ENCODE measurements around the gene PPP1R9B.

The PPP1R9B gene

DNA sequence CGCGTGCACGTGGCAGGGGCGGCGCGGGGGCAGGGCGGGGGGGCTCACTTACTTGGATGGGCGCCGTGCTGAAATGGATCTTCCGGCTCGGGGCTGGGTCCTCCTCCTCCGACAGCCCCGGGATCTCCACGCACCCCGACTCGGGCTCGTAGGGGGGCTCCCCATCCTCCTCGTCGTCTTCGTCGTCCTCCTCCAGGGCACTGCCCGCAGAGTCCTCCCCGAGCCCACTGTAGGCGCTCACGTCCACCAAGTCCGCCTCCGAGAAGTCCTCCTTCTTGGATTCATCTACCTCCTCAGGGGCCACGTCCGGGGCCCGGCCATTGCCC lies 1.4 kb downstream of the PPP1R9B start:
- no peak for DNase-seq
- Histone ChIP-seq H3K79me2 (ENCODE audit: insufficient read depth, low read length) (peaks cover 46% of the 10 kb centered on the region), H4K20me1 (ENCODE audit: insufficient read depth, low read length) (peaks cover 54% of the 10 kb centered on the region), H3K27ac (ENCODE audit: low read length) (peak overlapping the region; percentile 65), H2AFZ (ENCODE audit: low read depth, low read length) (peak overlapping the region; percentile 65), H3K27me3 (ENCODE audit: insufficient read depth, low read length, poor library complexity) (no peaks in the 10 kb centered on the region), H3K4me3 (ENCODE audit: low read depth in 1 of 2, low read length in 2 of 2) (peak overlapping the region; percentile 58 to 72), H3K9me3 (ENCODE audit: insufficient read depth, low read length, severe bottlenecking) (no peaks in the 10 kb centered on the region), H3K4me2 (ENCODE audit: insufficient read depth, low read length) (peak overlapping the region; percentile 88), H3K36me3 (ENCODE audit: insufficient read depth, low read length) (peaks cover 28% of the 10 kb centered on the region), H3K4me1 (ENCODE audit: insufficient read depth, low read length) (peaks cover 59% of the 10 kb centered on the region), H3K9ac (ENCODE audit: low read depth, low read length) (peak overlapping the region; percentile 89)
- ATAC-seq (ENCODE audit: insufficient read depth, low read depth) = no peak
- TF ChIP-seq EZH2 (IDR thresholded peaks at IDR 0.05; ENCODE audit: borderline replicate concordance, low read depth, low read length, severe bottlenecking) = no peak
- TF ChIP-seq, protein P1, sequence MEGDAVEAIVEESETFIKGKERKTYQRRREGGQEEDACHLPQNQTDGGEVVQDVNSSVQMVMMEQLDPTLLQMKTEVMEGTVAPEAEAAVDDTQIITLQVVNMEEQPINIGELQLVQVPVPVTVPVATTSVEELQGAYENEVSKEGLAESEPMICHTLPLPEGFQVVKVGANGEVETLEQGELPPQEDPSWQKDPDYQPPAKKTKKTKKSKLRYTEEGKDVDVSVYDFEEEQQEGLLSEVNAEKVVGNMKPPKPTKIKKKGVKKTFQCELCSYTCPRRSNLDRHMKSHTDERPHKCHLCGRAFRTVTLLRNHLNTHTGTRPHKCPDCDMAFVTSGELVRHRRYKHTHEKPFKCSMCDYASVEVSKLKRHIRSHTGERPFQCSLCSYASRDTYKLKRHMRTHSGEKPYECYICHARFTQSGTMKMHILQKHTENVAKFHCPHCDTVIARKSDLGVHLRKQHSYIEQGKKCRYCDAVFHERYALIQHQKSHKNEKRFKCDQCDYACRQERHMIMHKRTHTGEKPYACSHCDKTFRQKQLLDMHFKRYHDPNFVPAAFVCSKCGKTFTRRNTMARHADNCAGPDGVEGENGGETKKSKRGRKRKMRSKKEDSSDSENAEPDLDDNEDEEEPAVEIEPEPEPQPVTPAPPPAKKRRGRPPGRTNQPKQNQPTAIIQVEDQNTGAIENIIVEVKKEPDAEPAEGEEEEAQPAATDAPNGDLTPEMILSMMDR (IDR thresholded peaks at IDR 0.05; ENCODE audit: borderline replicate concordance, extremely low read depth, low read length, poor library complexity, severe bottlenecking) = no peak

DNA sequence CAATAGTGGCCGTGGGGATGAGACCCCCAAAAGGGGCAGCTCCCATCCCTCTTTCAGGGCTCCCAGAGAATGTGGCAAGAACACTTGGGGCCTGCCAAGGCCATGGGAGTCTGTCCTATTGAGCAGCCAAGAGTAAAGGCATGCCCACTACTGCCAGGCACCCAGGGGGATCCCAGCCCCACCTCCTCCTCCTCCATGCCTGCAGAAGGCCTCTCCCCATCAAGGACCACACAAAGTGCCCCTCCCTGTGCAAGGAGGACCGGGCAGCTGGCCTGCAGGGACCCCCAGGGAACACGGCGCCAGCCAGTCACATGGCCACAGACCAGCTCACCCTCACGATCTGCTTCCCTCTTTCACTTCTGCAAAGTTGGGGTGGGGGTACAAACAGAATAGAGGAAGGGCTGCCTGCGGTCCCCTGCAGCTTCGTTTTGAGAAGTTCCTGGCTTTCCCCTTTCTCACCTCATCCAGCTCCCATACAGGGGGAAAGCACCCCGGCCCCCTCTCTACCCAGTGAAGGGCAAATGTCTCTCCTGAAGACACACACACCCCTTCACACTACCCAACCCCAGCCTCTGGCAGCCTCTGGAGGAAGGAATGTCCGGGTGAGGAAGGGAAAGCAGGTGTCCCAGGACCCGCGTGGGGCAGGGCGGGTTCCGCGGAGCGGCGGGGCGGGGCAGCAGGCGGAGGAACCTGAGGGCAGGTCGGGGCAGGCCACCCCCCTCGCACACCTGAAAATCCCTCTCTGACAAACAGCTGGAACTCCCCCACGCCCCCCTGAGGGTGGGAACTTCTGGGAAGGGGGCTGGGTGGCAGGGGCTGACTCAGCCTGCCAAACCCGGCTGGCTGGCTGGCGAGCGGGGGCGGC lies 2.0 kb downstream of the PPP1R9B start:
- H2AFZ ChIP-seq (ENCODE audit: low read depth, low read length) = no peak overlapping the region
- H3K4me3 ChIP-seq (ENCODE audit: low read depth in 1 of 2, low read length in 2 of 2) = peak overlapping the region; percentile 58 to 72; a peak in 3 of 4 replicates
- peak overlapping the region; percentile 88 for H3K4me2 ChIP-seq (ENCODE audit: insufficient read depth, low read length)
- peak; percentile 18 for ATAC-seq (ENCODE audit: insufficient read depth, low read depth)
- DNase-seq = peak; percentile 63
- peaks cover 59% of the 10 kb centered on the region for H3K4me1 ChIP-seq (ENCODE audit: insufficient read depth, low read length)
- H3K27ac ChIP-seq (ENCODE audit: low read length) = peak overlapping the region; percentile 42; the same call in 1 of the 2 replicates
- H3K9ac ChIP-seq (ENCODE audit: low read depth, low read length) = peak overlapping the region; percentile 89; the same call in 1 of the 2 replicates
- peaks cover 34% of the 10 kb centered on the region for H3K36me3 ChIP-seq (ENCODE audit: insufficient read depth, low read length)
- H3K79me2 ChIP-seq (ENCODE audit: insufficient read depth, low read length) = peaks cover 46% of the 10 kb centered on the region
- H4K20me1 ChIP-seq (ENCODE audit: insufficient read depth, low read length) = peaks cover 58% of the 10 kb centered on the region
- TF ChIP-seq EZH2 (IDR thresholded peaks at IDR 0.05; ENCODE audit: borderline replicate concordance, low read depth, low read length, severe bottlenecking) = no peak
- TF ChIP-seq, protein P1 (IDR thresholded peaks at IDR 0.05; ENCODE audit: borderline replicate concordance, extremely low read depth, low read length, poor library complexity, severe bottlenecking) = no peak
- H3K27me3 ChIP-seq (ENCODE audit: insufficient read depth, low read length, poor library complexity) = no peaks in the 10 kb centered on the region
- H3K9me3 ChIP-seq (ENCODE audit: insufficient read depth, low read length, severe bottlenecking) = no peaks in the 10 kb centered on the region

DNA sequence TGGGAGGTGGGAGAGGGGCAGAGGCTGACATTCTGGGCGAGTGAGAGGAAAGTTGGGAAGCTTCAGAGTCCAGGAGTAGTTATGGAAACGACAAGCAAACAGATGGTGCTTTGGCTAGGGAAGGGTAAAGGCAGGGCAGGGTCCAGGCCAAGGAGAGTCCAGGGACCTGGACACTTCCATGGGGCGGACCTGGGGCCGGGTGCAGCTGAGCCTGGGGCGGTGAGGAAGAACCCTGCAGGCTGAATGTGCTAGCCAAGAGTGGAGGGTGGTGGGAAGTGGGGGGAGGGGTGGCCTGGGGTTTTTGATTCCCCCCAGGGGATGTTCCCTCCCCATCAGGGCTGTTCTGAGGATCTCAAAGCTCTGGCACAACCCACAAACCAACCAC lies 2.6 kb downstream of the PPP1R9B start:
- peaks cover 60% of the 10 kb centered on the region for H4K20me1 ChIP-seq (ENCODE audit: insufficient read depth, low read length)

More for the DNA sequence above, 2.6 kb downstream of the PPP1R9B start:
- ATAC-seq (ENCODE audit: insufficient read depth, low read depth) (no peak), DNase-seq (peak; percentile 20)
- no peak overlapping the region; the same call in 1 of the 2 replicates for H3K27ac ChIP-seq (ENCODE audit: low read length)
- no peaks in the 10 kb centered on the region for H3K27me3 ChIP-seq (ENCODE audit: insufficient read depth, low read length, poor library complexity)
- H3K9me3 ChIP-seq (ENCODE audit: insufficient read depth, low read length, severe bottlenecking) = no peaks in the 10 kb centered on the region
- TF ChIP-seq, protein P1 (IDR thresholded peaks at IDR 0.05; ENCODE audit: borderline replicate concordance, extremely low read depth, low read length, poor library complexity, severe bottlenecking) = no peak
- no peak for TF ChIP-seq EZH2 (IDR thresholded peaks at IDR 0.05; ENCODE audit: borderline replicate concordance, low read depth, low read length, severe bottlenecking)
- peaks cover 46% of the 10 kb centered on the region for H3K79me2 ChIP-seq (ENCODE audit: insufficient read depth, low read length)
- peak overlapping the region; percentile 88 for H3K4me2 ChIP-seq (ENCODE audit: insufficient read depth, low read length)
- peaks cover 39% of the 10 kb centered on the region for H3K36me3 ChIP-seq (ENCODE audit: insufficient read depth, low read length)
- H3K4me3 ChIP-seq (ENCODE audit: low read depth in 1 of 2, low read length in 2 of 2) = peak overlapping the region in 1 of 2 experiments; percentile 72; a peak in 2 of 4 replicates
- H2AFZ ChIP-seq (ENCODE audit: low read depth, low read length) = no peak overlapping the region
- H3K4me1 ChIP-seq (ENCODE audit: insufficient read depth, low read length) = peaks cover 59% of the 10 kb centered on the region
- H3K9ac ChIP-seq (ENCODE audit: low read depth, low read length) = peak overlapping the region; percentile 89; the same call in 1 of the 2 replicates
